LNCaP clone FGC (cell line): ENCODE results near the gene KRT78.

ENCODE experiments used
- DNase-seq: peaks from one replicate; pipeline ENCODE4 v3.0.0-alpha.2; 2011; ENCODE audit warnings: low read depth
- H3K4me3 ChIP-seq: 2 replicates; pipeline ENCODE4 v1.5.1; 2011; ENCODE audit warnings: mild to moderate bottlenecking, low read depth, low read length, control low read depth
- TF ChIP-seq, protein P1 (sequence below): IDR thresholded peaks from 2 replicates; pipeline ENCODE4 v1.5.1; 2012; ENCODE audit warnings: mild to moderate bottlenecking; ENCODE audit not compliant: control insufficient read depth, insufficient read depth; ENCODE audit errors: extremely low read depth

The KRT78 gene

DNA sequence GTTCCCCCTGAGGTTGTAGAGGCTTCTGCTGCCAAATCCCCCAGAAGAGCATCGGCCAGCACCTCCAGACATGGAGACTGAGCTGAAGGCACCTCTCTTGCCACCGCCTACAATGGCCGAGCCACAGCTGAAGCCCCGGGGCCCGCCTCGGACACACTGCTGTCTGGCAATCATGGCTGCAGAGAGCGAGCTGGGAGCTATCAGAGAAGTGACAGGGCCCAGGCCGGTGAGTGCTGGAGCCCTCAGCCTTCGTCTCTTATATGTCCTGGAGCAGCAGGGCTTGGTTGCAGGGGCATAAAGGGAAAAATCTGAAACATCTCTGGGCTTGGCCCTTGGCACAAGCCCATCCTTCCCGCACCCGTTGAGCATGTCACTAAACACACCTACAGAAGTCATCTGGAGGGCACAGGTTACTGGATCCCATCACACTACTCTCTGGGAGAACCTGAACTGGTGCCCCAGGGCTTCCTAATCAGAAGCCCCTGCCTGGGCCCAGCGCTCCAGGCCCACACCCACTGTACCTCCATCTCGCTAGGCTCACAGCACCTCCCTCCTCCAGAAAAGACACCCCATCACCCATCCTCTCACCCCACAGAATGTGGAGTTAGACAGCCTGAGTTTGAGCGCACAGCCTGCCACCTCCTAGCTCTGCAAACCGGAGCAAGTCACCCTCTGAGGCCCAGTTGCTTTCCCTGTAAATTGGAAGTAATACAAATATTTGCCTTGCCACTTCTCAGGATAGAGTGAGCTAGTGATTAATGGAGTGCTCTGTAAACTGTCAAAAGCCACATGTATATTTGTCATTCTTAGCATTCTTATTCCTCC is 34.7 kb downstream of the KRT78 start, which contains the start of gene KRT4:
Gene KRT4, minus strand, starts transcription at position 232 of the 825 bp plus-strand sequence. Its CDS starts 58 bp downstream, at position 174.
- no peak within 1 kb of the TSS for H3K4me3 ChIP-seq
- TF ChIP-seq, protein P1, sequence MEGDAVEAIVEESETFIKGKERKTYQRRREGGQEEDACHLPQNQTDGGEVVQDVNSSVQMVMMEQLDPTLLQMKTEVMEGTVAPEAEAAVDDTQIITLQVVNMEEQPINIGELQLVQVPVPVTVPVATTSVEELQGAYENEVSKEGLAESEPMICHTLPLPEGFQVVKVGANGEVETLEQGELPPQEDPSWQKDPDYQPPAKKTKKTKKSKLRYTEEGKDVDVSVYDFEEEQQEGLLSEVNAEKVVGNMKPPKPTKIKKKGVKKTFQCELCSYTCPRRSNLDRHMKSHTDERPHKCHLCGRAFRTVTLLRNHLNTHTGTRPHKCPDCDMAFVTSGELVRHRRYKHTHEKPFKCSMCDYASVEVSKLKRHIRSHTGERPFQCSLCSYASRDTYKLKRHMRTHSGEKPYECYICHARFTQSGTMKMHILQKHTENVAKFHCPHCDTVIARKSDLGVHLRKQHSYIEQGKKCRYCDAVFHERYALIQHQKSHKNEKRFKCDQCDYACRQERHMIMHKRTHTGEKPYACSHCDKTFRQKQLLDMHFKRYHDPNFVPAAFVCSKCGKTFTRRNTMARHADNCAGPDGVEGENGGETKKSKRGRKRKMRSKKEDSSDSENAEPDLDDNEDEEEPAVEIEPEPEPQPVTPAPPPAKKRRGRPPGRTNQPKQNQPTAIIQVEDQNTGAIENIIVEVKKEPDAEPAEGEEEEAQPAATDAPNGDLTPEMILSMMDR, result no peak
- peak; percentile 82 for DNase-seq

DNA sequence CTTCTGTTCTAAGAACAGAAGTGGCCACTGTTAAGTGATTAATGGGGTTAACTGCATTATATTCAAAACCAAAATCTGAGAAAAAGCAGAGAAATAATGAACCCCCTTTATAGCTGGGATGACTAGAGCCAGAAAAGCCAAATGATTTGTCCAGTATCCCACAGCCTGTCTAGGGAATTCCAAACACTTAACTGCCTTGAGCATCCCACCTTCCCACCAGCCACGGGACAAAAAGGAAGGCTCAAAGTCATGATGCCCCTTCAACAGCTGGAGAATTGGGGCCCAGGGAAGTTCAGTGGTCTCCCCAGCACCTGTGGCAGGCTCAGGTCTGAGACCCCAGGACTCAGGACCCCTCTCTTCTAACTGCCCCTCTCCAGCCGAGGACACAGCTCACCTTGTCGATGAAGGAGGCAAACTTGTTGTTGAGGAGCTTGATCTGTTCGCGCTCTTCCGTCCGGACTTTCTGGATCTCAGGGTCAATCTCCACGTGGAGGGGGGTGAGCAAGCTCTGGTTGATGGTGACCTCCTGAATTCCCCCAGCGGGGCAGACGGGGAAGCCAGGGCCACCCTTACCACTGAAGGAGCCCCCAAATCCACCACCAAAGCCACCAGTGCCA is 35.5 kb downstream of the KRT78 start:
- TF ChIP-seq, protein P1, result no peak
- H3K4me3 ChIP-seq, result no peak overlapping the region
- DNase-seq, result no peak

DNA sequence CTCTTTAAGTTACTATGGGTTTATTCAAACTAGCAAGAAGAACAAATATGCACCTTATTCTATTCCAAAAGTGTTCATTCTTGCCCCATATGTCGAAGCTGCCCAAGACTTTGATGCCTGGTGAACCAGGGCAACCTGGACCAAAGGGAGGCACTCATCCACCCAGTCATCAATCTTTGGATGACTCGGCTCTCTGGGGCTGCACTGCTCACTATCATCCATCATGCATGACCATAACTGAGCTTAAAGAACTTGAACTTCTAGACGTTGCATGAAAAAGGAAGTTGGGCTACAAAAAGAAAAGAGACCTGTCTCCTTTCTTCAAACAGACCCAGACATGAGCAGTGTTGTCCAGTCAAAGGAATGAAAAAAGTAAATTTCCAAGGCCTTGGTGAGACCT is 36.0 kb downstream of the KRT78 start:
- H3K4me3 ChIP-seq, result no peak overlapping the region
- no peak for DNase-seq
- TF ChIP-seq, protein P1, result no peak

DNA sequence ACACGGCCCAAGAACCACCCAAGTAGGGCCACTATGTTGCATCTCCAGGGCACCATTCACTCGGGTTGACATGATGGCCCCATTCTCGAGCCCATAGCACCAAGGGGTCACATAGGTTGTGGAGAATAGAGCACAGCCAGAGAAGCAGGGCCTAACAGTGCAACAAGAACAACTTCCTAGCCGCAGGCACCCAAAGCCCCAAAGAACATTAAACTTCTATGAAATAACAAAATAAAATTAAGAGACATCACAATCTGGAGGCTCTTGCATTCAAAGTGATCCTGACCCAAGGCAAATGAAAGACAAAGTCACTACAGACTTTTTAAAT is 36.8 kb downstream of the KRT78 start:
- H3K4me3 ChIP-seq, result no peak overlapping the region
- DNase-seq, result no peak
- TF ChIP-seq, protein P1, result no peak

DNA sequence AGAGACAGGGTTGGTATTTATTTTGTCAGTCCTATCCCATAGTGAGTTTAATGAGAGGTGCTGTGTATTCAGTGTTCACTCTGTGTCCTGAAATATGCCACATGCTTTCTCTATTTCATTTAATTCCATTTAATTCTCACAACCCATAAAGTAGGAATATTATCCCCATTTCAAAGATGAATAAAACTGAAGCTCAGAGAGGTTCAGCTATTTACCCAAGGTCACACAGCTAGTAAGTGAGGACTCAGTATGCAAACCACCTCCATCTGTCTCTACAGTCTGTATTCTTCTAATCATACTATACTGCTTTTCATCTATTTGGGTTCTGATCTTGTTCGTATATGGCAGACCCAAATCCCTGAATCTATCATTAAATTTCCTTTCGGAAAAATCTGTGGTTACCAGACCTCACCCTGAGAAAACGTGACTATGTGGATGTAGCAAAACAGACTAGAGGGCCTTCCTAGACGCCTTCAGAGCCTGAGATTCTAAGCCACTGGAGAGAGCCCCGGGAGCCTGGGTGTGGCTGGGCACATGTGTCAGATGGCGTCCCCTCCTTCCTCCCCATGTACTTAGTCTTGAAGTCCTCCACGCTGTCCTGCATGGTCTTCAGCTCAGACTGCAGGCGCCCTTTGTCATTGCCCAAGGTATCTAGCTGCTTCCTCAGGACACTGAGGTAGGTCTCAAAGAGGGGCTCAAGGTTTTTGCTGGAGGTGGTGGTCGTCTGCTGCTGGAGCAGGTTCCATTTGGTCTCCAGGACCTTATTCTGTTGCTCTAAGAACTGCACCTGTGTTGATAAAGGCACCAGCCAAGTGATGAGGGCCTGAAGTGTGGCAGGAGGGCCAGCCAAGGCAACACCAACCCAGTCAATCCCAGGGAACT is 37.4 kb downstream of the KRT78 start:
- TF ChIP-seq, protein P1, result no peak
- no peak for DNase-seq
- H3K4me3 ChIP-seq, result no peak overlapping the region

DNA sequence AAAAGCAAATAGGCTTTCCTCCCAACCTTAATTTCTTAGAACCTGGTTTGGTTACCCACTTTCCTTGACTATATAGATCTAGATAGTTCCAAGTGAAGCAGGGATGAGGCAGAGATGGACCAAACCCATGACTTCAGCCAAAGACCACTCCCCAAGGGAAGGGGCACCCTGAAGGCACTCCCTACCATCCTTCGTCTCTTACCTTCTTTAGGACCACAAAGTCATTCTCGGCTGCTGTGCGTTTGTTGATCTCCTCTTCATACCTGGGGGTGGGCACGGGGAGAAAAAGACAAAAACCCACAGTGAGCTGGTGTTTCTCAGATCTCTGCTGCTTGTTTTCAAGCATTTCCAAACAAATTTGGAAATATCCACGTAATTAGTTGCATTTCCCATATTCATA is 38.2 kb downstream of the KRT78 start:
- no peak overlapping the region for H3K4me3 ChIP-seq
- DNase-seq, result no peak
- TF ChIP-seq, protein P1, result no peak
